C4-2B (cell line): ENCODE data around the gene S1PR2.
"Not testable (repeated sequence)": the region's sequence is repeated elsewhere in the genome, so short reads cannot be mapped to it uniquely, and the experiment has no call there.

Experiments used
- H3K27ac ChIP-seq: fragments of 450-650 bp; 2 replicates; pipeline ENCODE4 v1.5.1; 2017
- ZFX ChIP-seq: fragments of 450-650 bp; IDR thresholded peaks from 2 replicates; pipeline ENCODE4 v1.6.1; 2017
- TF ChIP-seq, protein P1 (sequence below): fragments of 450-650 bp; conservative IDR thresholded peaks from 2 replicates; pipeline ENCODE4 v1.5.1; 2017; ENCODE audit warnings: mild to moderate bottlenecking

S1PR2 gene

DNA sequence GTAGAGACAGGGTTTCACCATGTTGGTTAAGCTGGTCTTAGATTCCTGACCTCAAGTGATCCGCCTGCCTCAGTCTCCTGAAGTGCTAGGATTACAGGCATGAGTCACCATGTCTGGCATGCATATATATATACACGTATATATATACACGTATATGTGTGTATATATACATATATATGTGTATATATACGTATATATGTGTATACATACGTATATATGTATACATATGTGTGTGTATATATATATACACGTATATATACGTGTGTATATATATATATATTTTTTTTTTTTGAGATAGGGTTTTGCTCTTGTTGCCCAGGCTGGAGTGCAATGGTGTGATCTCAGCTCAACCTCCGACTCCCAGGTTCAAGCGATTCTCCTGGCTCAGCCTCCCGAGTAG lies 48.3 kb downstream of the S1PR2 start:
- no peak overlapping the region for H3K27ac ChIP-seq
- TF ChIP-seq, protein P1, sequence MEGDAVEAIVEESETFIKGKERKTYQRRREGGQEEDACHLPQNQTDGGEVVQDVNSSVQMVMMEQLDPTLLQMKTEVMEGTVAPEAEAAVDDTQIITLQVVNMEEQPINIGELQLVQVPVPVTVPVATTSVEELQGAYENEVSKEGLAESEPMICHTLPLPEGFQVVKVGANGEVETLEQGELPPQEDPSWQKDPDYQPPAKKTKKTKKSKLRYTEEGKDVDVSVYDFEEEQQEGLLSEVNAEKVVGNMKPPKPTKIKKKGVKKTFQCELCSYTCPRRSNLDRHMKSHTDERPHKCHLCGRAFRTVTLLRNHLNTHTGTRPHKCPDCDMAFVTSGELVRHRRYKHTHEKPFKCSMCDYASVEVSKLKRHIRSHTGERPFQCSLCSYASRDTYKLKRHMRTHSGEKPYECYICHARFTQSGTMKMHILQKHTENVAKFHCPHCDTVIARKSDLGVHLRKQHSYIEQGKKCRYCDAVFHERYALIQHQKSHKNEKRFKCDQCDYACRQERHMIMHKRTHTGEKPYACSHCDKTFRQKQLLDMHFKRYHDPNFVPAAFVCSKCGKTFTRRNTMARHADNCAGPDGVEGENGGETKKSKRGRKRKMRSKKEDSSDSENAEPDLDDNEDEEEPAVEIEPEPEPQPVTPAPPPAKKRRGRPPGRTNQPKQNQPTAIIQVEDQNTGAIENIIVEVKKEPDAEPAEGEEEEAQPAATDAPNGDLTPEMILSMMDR = no peak
- TF ChIP-seq ZFX = no peak

DNA sequence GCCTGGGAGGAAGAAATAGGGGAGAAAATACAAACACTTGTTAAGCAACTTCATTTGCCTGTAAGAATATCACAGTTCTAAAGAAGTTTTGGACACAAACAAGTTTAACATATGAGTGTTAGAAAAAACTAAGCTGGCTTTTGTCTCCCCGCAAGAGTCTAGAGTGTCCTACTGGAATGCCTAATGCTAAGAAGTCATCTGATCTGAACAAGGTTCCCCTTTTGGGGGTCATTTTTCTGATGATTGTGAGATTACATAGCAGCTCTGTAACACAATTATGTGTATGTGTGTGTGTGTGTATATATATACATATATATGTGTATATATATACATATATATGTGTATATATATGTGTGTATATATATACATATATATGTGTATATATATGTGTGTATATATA lies 49.1 kb downstream of the S1PR2 start:
- no peak overlapping the region for H3K27ac ChIP-seq
- TF ChIP-seq ZFX = no peak
- TF ChIP-seq, protein P1 = no peak

DNA sequence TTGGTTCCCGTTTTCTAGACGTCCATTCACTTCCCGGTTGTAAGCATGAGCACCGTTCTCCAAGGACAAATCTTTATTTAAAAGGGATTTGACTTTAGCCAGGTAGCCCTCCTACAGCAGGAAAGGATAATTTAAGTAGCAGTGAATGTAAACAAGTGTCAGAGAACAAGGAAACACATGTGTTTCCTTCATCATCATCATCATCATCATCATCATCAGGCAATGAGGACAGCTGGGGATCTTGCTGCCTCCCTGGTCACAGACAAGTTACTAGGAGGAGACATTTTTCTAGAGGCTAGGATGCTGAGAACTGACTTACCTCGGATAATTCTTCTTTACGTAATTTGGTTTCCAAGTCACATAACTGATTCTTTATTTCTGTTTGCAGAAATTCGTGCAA lies 50.7 kb downstream of the S1PR2 start:
- no peak overlapping the region for H3K27ac ChIP-seq
- no peak for TF ChIP-seq ZFX
- TF ChIP-seq, protein P1 = no peak

DNA sequence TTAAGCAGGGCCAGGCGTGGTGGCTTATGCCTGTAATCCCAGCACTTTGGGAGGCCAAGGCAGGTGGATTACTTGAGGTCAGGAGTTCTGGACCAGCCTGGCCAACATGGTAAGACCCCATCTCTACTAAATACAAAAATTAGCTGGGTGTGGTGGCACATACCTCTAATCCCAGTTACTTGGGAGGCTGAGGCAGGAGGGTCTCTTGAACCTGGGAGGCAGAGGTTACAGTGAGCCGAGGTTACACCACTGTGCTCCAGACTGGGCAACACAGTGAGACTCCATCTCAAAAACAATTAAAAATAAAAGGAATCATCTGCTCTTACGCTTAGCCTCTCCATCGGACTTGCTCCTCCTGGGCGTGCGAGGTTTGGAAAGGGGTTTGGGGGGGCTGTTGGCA lies 51.1 kb downstream of the S1PR2 start:
- not testable (repeated sequence) for H3K27ac ChIP-seq

DNA sequence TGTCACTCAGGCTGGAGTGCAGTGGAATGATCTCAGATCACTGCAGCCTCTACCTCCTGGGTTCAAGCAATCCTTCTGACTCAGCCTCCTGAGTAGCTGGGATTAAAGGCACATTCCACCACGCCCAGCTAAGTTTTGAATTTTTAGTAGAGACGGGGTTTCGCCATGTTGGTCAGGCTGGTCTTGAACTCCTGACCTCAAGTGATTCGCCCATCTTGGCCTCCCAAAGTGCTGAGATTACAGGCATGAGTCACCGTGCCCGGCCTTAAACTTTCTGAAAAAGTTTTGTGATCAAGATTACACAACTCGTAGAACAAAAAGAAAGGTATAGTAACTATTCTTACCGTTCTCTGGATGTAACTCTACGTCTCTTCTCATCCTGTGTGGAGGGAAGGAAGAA lies 57.6 kb downstream of the S1PR2 start:
- TF ChIP-seq, protein P1 = no peak
- no peak for TF ChIP-seq ZFX
- H3K27ac ChIP-seq = no peak overlapping the region
